Measurements from ENCODE around the gene LARP6. TPM values are rescaled to one million over a fixed set of nuclear protein-coding genes. Genes with fewer than 3 reads are reported as not detected.

The LARP6 gene
- total RNA-seq, 2 experiments from 2014 or later = 0.31 TPM; not detected in 1

GRCh38 chr15:70833861-70834765 lies 19.8 kb downstream of the LARP6 start:
- Histone ChIP-seq H3K27ac (ENCODE audit: low read depth in 1 of 2, low read length in 2 of 2) (no peak overlapping the region), H3K36me3 (ENCODE audit: insufficient read depth, low read length) (no peaks in the 10 kb centered on the region), H3K9me3 (ENCODE audit: control insufficient read depth in 1 of 2, insufficient read depth in 1 of 2, low read length in 2 of 2) (no peaks in the 10 kb centered on the region), H3K4me3 (ENCODE audit: low read length) (no peak overlapping the region), H3K27me3 (ENCODE audit: control insufficient read depth in 1 of 2, insufficient read depth in 2 of 2, low read length in 2 of 2) (no peaks in the 10 kb centered on the region), H3K4me1 (ENCODE audit: insufficient read depth, low read length) (no peaks in the 10 kb centered on the region)
- DNase-seq (no peak), ATAC-seq (ENCODE audit: poor library complexity) (no peak)
- Mint-ChIP-seq H3K36me3 (ENCODE audit: low read depth) (no peaks in the 10 kb centered on the region), H3K4me1 (ENCODE audit: low read depth) (no peaks in the 10 kb centered on the region), H3K27me3 (no peaks in the 10 kb centered on the region), H3K9me3 (no peaks in the 10 kb centered on the region), H3K4me3 (no peak overlapping the region), H3K27ac (no peak overlapping the region)
- no peak for TF ChIP-seq CTCF (IDR thresholded peaks at IDR 0.05)
- POLR2A ChIA-PET = no interaction called here
- intact Hi-C loops (cut with DNase I, micrococcal nuclease) = no loop called here
- CTCF ChIA-PET = no interaction called here

- Mint-ChIP-seq H3K4me1 (ENCODE audit: low read depth) (no peaks in the 10 kb centered on the region), H3K27me3 (no peaks in the 10 kb centered on the region), H3K4me3 (no peak overlapping the region), H3K36me3 (ENCODE audit: low read depth) (no peaks in the 10 kb centered on the region), H3K27ac (no peak overlapping the region), H3K9me3 (no peaks in the 10 kb centered on the region)
- H3K4me1 ChIP-seq (ENCODE audit: insufficient read depth, low read length) = no peaks in the 10 kb centered on the region
- intact Hi-C loops (cut with DNase I, micrococcal nuclease) = no loop called here
- ATAC-seq (ENCODE audit: poor library complexity) = no peak
- ChIA-PET POLR2A (no interaction called here), CTCF (no interaction called here)
- H3K9me3 ChIP-seq (ENCODE audit: control insufficient read depth in 1 of 2, insufficient read depth in 1 of 2, low read length in 2 of 2) = no peaks in the 10 kb centered on the region
- H3K27me3 ChIP-seq (ENCODE audit: control insufficient read depth in 1 of 2, insufficient read depth in 2 of 2, low read length in 2 of 2) = no peaks in the 10 kb centered on the region
- no peak for DNase-seq
- no peak overlapping the region for H3K4me3 ChIP-seq (ENCODE audit: low read length)
- no peak for TF ChIP-seq CTCF (IDR thresholded peaks at IDR 0.05)
- no peak overlapping the region for H3K27ac ChIP-seq (ENCODE audit: low read depth in 1 of 2, low read length in 2 of 2)
- H3K36me3 ChIP-seq (ENCODE audit: insufficient read depth, low read length) = no peaks in the 10 kb centered on the region
Observed at GRCh38 chr15:70833422-70833821, 20.5 kb downstream of the LARP6 start.

- intact Hi-C loops (cut with DNase I, micrococcal nuclease) = no loop called here
- H3K27ac Mint-ChIP-seq = no peak overlapping the region
- H3K27me3 ChIP-seq (ENCODE audit: control insufficient read depth in 1 of 2, insufficient read depth in 2 of 2, low read length in 2 of 2) = no peaks in the 10 kb centered on the region
- no peaks in the 10 kb centered on the region for H3K36me3 ChIP-seq (ENCODE audit: insufficient read depth, low read length)
- H3K4me1 ChIP-seq (ENCODE audit: insufficient read depth, low read length) = no peaks in the 10 kb centered on the region
- H3K9me3 ChIP-seq (ENCODE audit: control insufficient read depth in 1 of 2, insufficient read depth in 1 of 2, low read length in 2 of 2) = no peaks in the 10 kb centered on the region
- no peaks in the 10 kb centered on the region for H3K9me3 Mint-ChIP-seq
- POLR2A ChIA-PET = no interaction called here
- ATAC-seq (ENCODE audit: poor library complexity) (no peak), DNase-seq (no peak)
- no peaks in the 10 kb centered on the region for H3K36me3 Mint-ChIP-seq (ENCODE audit: low read depth)
- no peak overlapping the region for H3K27ac ChIP-seq (ENCODE audit: low read depth in 1 of 2, low read length in 2 of 2)
- no peaks in the 10 kb centered on the region for H3K27me3 Mint-ChIP-seq
- CTCF ChIA-PET = no interaction called here
- no peak for TF ChIP-seq CTCF (IDR thresholded peaks at IDR 0.05)
- H3K4me1 Mint-ChIP-seq (ENCODE audit: low read depth) = no peaks in the 10 kb centered on the region
- no peak overlapping the region for H3K4me3 Mint-ChIP-seq
- no peak overlapping the region for H3K4me3 ChIP-seq (ENCODE audit: low read length)
Observed at GRCh38 chr15:70832176-70832575, 21.8 kb downstream of the LARP6 start.

Measured in CD4-positive, alpha-beta T cell (primary cell).